CD1c-positive myeloid dendritic cell (primary cell): Measurements from ENCODE around the gene TTC39B.

ENCODE experiments used
- DNase-seq: peaks from one replicate; pipeline ENCODE4 v3.0.0-alpha.2; 2016; ENCODE audit errors: extremely low spot score

TTC39B gene

DNA sequence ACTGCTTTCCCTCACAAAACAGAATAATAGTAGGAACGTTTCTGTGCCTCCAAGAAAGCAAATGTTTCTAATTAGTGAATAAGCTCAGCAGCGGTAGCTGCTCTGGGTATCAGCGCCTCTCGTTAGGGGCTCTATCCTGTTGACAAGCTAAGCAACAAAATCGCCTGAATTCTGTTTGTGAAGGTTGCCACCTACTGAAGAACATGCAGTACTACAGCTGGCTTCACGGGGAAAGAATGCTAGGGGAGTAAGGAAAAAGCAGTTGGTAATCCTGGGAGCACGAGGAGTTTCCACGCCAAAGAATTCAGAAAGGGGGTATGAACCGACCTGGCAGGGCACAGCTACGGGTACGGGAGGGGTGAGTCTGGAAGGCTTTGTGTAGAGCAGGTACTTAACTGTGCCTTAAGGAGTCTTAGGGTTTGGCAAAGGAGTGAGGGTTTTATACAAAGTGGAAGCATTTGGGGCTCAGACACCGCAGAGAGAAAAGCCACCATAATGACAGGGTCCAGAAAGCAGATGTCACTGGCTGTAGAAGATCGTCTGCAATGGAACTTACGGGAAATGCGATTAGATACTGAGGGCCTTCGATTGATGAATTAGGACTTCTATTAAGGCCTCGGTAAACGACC, 171.7 kb downstream of the TTC39B start:
- peak; percentile 60 for DNase-seq

DNA sequence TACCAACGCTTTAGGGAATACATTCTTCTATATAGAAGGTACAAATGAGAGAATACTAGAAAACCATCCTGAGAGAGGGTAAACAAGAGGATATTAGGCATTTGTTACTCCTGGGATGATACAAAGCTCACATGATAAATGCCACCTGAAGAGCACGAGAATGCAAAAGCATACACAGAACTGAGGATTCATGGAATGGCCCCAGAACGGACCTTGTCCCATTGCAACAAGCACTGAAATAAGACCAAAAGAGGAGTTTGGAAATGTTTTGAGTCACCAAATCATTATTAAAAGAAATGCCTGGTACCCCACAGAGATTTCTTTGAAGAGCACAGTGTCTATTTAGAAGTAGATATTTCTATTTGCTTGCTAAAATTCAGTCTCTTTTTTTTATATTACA, 173.5 kb downstream of the TTC39B start:
- no peak for DNase-seq

DNA sequence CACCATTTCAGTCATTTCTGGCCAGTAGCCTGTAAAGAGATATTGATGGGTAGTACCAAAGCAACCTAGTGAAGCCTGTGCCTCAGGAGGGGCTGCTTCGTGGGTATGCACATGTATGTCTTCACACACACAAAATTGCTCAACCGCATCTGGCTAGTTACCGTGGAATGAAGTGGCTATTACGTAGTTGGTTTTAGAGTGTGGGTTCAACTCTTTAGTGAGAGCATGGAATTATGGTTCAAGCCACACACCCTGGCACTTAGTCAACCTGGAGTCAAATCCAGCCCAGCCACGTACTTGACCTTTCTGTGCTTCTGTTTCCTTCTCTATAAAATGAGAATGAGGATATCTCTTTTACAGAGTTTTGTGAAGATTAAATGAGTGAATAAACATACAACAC, 174.9 kb downstream of the TTC39B start:
- DNase-seq: no peak

DNA sequence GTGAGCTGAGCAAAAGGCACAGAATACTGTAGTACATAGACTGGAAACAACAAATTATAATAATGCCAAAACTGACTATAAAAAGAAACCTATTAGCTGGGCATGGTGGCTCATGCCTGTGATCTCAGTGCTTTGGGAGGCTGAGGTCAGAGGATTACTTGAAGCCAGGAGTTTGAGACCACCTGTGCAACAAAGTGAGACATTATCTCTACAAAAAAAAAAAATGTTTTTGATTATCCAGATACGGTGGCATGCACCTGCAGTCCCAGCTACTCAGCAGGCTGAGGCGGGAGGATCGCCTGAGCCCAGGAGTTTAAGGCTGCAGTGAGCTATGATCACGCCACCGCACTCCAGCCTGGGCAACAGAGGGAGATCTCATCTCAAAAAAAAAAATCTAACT, 175.9 kb downstream of the TTC39B start:
- no peak for DNase-seq

DNA sequence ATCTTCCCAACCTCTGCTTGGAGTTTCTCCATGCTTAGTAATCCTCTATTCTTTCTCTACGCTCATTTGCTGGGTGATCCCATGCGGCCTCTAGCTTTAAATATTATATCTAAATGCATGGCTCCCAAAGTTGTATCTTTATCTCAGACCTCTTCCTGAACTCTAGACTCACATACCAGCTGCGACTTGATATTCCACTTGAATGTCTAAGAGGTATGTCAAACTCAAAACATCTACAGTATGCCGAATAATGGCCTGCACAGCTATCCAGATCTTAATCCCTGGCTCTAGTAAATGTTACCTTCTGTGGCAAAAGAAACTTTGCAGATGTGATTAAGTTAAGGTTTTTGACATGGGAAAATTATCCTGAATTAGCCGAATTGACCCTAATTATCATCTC, 179.2 kb downstream of the TTC39B start:
- no peak for DNase-seq

DNA sequence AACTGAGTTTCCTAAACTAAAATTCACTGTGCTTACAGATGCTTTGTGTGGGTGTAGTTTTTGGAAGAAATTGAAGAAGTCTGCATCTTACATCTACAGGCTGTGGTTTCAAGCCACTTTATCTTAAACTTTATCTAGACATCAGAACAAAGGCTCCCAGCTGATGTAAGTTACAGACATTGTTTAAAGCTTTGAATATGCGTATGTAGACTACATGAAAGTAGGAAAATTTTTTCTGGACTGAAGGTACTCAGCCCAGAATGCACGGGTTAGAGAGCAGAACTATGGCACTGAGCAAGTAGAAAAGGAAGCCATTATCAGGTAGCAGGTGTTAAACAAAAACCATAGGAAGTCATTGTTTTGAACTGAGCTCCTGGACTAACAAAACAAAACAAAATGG, 185.4 kb downstream of the TTC39B start:
- no peak for DNase-seq

DNA sequence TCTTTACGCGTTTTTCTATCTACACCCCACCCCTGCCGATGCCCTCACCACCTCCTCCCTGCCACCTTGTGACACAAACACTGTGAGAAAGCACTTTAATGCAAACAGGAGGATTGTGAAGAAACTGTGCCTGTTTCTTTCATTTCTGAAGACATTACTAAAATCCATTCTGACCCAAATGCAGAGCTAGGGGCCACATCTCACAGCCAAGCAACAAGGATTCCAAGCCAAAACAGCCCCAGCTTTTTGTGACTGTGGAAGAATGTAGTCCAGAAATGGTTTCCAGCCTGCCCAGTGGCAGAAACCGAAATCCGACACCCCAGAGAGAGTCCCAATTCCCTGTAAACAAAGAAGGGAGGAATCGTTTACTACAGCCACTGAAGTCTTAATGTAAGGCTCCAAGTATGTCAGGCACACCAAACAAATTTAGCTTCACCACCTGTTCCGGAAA, 190.9 kb downstream of the TTC39B start:
- no peak for DNase-seq

DNA sequence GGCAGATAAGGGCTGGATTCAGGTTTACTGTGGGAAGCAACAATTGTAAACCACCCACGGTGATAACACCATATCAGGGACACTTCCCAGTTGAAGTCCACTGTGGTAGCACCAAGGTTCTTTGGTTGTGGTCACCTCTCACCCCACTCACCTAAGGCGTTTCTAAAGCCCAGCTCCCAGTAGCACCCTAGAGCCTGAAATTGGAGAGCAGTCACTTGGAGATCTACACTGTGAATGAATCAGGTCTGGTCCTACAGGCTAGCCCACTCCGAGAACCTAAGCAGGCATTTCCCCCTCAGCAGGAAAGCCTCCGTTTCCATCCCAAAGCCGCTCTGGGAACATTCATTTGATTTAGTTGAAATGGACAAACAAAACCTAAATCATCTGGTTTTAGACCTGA, 191.3 kb downstream of the TTC39B start:
- no peak for DNase-seq

DNA sequence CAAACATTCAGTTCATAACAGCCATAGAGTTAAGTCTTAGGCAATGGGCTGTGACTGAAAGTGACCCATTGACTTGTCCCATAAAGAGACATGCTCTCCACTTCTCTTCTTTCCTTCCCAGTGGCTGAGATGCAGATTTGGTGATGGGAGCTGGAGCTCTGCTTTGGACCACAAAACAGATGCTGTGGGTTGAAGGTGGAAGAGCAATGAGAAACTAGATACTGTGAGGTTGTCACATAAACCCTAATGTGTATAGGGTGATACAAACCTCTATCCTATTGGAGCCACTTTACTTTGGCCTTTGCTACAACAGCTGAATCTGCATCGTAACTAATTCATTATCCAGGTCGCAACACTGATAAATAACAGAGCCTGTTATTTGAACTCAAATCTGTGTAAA, 192.0 kb downstream of the TTC39B start:
- DNase-seq: no peak
